ENCODE results near the gene HOXA3. TPM values are rescaled to one million over a fixed set of nuclear protein-coding genes. Genes with fewer than 3 reads are reported as not detected.
A peak's percentile ranks its signal among the peaks of the same experiment; 100 is the strongest.

Gene HOXA3
- total RNA-seq, 4 donors from 2014 or later: 3.6 to 8.7 (median 6.6) TPM

- TF ChIP-seq CTCF (IDR thresholded peaks at IDR 0.05) (no peak), POLR2A (IDR thresholded peaks at IDR 0.05) (no peak)
- peaks cover 9 to 91% (median 30%) of the 10 kb centered on the region in 3 donors for H3K4me1 ChIP-seq
- intact Hi-C loops (cut with DNase I): no loop called here
- peaks cover 0 to 11% (median 0%) of the 10 kb centered on the region in 4 donors for H3K27me3 ChIP-seq
- no peak for DNase-seq
- WGBS, 2 donors: 11 to 25% methylated on average over 21 to 25 of the region's 25 CpGs
- H3K36me3 ChIP-seq: no peaks in the 10 kb centered on the region
- peak overlapping the region; percentile 96 to 99 (median 99) for H3K27ac ChIP-seq
- peak overlapping the region; percentile 35 to 97 (median 86) for H3K4me3 ChIP-seq
- H3K9me3 ChIP-seq: no peaks in the 10 kb centered on the region
These were observed 51.0 kb downstream of the HOXA3 start for GRCh38 chr7:27101171-27101956.

GRCh38 chr7:27100694-27101170 is 51.7 kb downstream of the HOXA3 start:
- 21 to 39% methylated on average over 8 of the region's 8 CpGs for WGBS, 2 donors
- H3K4me1 ChIP-seq: peaks cover 9 to 85% (median 25%) of the 10 kb centered on the region in 3 donors
- peak overlapping the region; percentile 96 to 99 (median 99) for H3K27ac ChIP-seq
- no peak for DNase-seq
- no peaks in the 10 kb centered on the region for H3K9me3 ChIP-seq
- no peak for TF ChIP-seq CTCF (IDR thresholded peaks at IDR 0.05)
- H3K27me3 ChIP-seq: peaks cover 0 to 11% (median 0%) of the 10 kb centered on the region in 4 donors
- no peaks in the 10 kb centered on the region for H3K36me3 ChIP-seq
- intact Hi-C loops (cut with DNase I): no loop called here
- H3K4me3 ChIP-seq: peak overlapping the region; percentile 35 to 97 (median 86)

GRCh38 chr7:27099453-27100370 is 52.7 kb downstream of the HOXA3 start:
- Histone ChIP-seq H3K27ac (peak overlapping the region; percentile 96 to 99 (median 98)), H3K4me3 (peak overlapping the region; percentile 85 to 97 (median 92)), H3K9me3 (no peaks in the 10 kb centered on the region), H3K36me3 (no peaks in the 10 kb centered on the region), H3K27me3 (peaks cover 0 to 11% (median 0%) of the 10 kb centered on the region in 4 donors), H3K4me1 (peaks cover 9 to 85% (median 20%) of the 10 kb centered on the region in 3 donors)
- no peak for TF ChIP-seq POLR2A (IDR thresholded peaks at IDR 0.05)
- no peak for TF ChIP-seq CTCF (IDR thresholded peaks at IDR 0.05)
- WGBS, 2 donors: 29 to 30% methylated on average over 8 of the region's 8 CpGs
- DNase-seq: no peak
- intact Hi-C loops (cut with DNase I): loop anchor here (5.0 kb wide), 1 partner anchor 237 kb away; the partner anchor contains the start of gene SKAP2

GRCh38 chr7:27098578-27099451 is 53.6 kb downstream of the HOXA3 start:
- intact Hi-C loops (cut with DNase I): loop anchor here (5.0 kb wide), 1 partner anchor 237 kb away; the partner anchor contains the start of gene SKAP2
- 10 to 16% methylated on average over 25 to 31 of the region's 38 CpGs for WGBS, 2 donors
- H3K4me1 ChIP-seq: peaks cover 3 to 85% (median 18%) of the 10 kb centered on the region in 3 donors
- H3K9me3 ChIP-seq: no peaks in the 10 kb centered on the region
- H3K4me3 ChIP-seq: peak overlapping the region; percentile 85 to 97 (median 92)
- no peak for TF ChIP-seq POLR2A (IDR thresholded peaks at IDR 0.05)
- TF ChIP-seq CTCF (IDR thresholded peaks at IDR 0.05): no peak
- DNase-seq: no peak
- H3K27ac ChIP-seq: peak overlapping the region; percentile 96 to 99 (median 98)
- H3K27me3 ChIP-seq: peaks cover 0 to 9% (median 0%) of the 10 kb centered on the region in 4 donors
- H3K36me3 ChIP-seq: no peaks in the 10 kb centered on the region

Measured in esophagus squamous epithelium (tissue), 5 donors.